ENCODE measurements around the gene PRKCZ.

DNA sequence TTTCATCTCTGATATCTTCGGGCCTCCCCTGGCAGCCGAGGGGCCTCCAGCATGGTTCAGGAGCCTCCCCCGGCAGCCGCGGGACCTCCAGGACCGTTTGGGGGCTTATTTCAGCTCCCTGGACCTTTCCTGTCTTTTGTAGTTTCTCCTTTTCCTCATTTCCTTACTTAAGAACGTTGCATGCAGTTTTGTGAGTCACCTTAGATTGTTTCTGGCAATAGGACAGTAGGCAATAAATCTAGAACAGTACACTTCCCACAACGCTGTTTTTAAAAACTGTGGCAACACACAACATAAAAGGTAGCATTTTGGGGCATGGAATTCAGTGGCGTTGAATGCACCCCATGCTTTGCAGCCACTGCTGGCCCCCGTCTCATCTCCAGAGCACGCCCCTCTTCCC is 120.0 kb downstream of the PRKCZ start:
- TF ChIP-seq, protein P1, sequence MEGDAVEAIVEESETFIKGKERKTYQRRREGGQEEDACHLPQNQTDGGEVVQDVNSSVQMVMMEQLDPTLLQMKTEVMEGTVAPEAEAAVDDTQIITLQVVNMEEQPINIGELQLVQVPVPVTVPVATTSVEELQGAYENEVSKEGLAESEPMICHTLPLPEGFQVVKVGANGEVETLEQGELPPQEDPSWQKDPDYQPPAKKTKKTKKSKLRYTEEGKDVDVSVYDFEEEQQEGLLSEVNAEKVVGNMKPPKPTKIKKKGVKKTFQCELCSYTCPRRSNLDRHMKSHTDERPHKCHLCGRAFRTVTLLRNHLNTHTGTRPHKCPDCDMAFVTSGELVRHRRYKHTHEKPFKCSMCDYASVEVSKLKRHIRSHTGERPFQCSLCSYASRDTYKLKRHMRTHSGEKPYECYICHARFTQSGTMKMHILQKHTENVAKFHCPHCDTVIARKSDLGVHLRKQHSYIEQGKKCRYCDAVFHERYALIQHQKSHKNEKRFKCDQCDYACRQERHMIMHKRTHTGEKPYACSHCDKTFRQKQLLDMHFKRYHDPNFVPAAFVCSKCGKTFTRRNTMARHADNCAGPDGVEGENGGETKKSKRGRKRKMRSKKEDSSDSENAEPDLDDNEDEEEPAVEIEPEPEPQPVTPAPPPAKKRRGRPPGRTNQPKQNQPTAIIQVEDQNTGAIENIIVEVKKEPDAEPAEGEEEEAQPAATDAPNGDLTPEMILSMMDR (conservative IDR thresholded peaks at IDR 0.05 in 1 of 2, IDR thresholded peaks at IDR 0.05 in 1 of 2; ENCODE audit: low read depth in 1 of 2, low read length in 2 of 2) = no peak
- TF ChIP-seq EZH2 (IDR thresholded peaks at IDR 0.05; ENCODE audit: low read length, missing control alignments) = no peak
